Measurements from ENCODE around the gene SDC3. TPM values are rescaled to one million over a fixed set of nuclear protein-coding genes. Genes with fewer than 3 reads are reported as not detected.

SDC3 gene
- total RNA-seq, 4 donors from 2014 or later, result 47.1 to 78.9 (median 64.2) TPM

DNA sequence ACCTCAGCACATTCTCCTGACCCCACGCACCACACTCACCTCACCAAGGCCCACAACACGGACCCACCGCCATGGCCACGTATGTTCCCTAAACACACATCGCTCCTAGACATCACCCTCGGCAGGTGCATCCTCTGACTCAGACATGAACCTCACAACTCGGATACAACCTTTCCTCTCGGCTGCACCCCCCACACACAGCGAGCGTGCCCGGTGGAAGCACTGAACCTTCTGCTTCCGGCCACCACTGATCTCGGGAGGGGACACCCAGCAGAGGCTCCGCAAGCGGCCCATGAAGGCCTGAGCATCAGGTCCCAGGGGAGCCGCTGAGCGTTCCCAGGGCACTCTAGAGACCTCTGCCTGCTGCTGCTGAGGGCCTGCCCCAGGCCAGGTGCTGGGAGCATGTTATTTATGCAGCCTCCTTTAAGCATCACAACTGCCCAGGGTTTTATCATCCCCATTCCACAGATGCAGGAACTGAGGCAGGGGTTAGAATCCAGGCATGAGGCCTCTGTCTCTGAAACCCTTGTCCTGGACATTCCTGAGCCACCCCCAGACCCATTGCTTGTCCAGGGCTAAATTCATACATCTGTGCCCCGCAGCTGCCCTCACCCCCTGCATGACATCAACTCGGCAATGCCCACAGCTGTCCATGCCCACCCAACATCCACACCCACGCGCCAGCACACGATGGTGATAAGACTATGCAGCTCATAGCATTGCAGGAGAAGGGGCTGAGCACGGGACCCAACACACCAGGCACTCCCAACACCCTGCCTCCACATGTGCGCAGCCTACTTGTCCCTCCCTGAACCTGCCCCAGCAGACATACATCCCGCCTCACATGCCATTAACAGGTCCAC is 27.0 kb downstream of the SDC3 start:
- TF ChIP-seq, protein P1, sequence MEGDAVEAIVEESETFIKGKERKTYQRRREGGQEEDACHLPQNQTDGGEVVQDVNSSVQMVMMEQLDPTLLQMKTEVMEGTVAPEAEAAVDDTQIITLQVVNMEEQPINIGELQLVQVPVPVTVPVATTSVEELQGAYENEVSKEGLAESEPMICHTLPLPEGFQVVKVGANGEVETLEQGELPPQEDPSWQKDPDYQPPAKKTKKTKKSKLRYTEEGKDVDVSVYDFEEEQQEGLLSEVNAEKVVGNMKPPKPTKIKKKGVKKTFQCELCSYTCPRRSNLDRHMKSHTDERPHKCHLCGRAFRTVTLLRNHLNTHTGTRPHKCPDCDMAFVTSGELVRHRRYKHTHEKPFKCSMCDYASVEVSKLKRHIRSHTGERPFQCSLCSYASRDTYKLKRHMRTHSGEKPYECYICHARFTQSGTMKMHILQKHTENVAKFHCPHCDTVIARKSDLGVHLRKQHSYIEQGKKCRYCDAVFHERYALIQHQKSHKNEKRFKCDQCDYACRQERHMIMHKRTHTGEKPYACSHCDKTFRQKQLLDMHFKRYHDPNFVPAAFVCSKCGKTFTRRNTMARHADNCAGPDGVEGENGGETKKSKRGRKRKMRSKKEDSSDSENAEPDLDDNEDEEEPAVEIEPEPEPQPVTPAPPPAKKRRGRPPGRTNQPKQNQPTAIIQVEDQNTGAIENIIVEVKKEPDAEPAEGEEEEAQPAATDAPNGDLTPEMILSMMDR (IDR thresholded peaks at IDR 0.05), result no peak
- TF ChIP-seq EP300 (IDR thresholded peaks at IDR 0.05), result no peak
- Histone ChIP-seq H3K4me3 (no peak overlapping the region), H3K9me3 (no peaks in the 10 kb centered on the region), H3K36me3 (peaks cover 0 to 3% (median 0%) of the 10 kb centered on the region in 3 donors), H3K27ac (peak overlapping the region; percentile 9 to 91 (median 50)), H3K4me1 (peaks cover 0 to 92% (median 42%) of the 10 kb centered on the region in 4 donors), H3K27me3 (no peaks in the 10 kb centered on the region)
- DNase-seq (ENCODE audit: low spot score in 2 of 2), result no peak
- WGBS, 2 donors, result 71 to 72% methylated on average over 19 to 25 of the region's 25 CpGs

DNA sequence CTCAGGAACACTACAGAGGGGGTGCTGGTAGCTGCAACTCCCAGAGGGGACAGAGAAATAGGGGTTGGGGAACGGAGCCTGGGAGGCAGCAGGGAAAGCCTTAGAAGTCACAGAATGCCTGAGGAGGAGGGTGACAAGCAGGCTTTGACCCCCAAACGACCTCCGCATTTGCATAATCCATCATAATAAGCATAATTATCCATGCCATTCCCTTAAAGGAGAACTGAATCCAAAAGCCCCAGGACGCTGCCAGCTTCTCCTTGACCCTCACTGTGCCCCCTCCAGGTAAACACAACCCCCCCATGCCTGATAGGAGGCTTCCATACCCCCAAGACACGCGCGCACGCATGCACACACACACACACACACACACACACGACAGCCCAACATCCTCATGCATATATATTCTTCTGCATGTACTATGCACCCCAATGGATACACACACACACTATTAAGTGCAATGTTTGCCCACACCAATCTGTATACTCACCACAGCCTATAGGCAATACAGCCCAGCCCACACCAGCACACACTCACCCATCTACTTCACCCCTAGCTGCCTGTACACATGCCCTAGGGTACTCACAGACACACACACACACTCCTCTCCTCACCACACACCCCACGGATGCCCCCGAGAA is 27.8 kb downstream of the SDC3 start:
- peaks cover 0 to 8% (median 0%) of the 10 kb centered on the region in 3 donors for H3K36me3 ChIP-seq
- no peak for DNase-seq (ENCODE audit: low spot score in 2 of 2)
- H3K27me3 ChIP-seq, result no peaks in the 10 kb centered on the region
- TF ChIP-seq, protein P1 (IDR thresholded peaks at IDR 0.05), result no peak
- TF ChIP-seq EP300 (IDR thresholded peaks at IDR 0.05), result no peak
- TF ChIP-seq POLR2A (IDR thresholded peaks at IDR 0.05), result no peak
- H3K9me3 ChIP-seq, result no peaks in the 10 kb centered on the region
- peak overlapping the region in 2 of 4 donors; percentile 84 to 91 for H3K27ac ChIP-seq
- WGBS, 2 donors, result 63 to 68% methylated on average over 11 of the region's 11 CpGs
- H3K4me1 ChIP-seq, result peaks cover 0 to 84% (median 39%) of the 10 kb centered on the region in 4 donors
- H3K4me3 ChIP-seq, result no peak overlapping the region

DNA sequence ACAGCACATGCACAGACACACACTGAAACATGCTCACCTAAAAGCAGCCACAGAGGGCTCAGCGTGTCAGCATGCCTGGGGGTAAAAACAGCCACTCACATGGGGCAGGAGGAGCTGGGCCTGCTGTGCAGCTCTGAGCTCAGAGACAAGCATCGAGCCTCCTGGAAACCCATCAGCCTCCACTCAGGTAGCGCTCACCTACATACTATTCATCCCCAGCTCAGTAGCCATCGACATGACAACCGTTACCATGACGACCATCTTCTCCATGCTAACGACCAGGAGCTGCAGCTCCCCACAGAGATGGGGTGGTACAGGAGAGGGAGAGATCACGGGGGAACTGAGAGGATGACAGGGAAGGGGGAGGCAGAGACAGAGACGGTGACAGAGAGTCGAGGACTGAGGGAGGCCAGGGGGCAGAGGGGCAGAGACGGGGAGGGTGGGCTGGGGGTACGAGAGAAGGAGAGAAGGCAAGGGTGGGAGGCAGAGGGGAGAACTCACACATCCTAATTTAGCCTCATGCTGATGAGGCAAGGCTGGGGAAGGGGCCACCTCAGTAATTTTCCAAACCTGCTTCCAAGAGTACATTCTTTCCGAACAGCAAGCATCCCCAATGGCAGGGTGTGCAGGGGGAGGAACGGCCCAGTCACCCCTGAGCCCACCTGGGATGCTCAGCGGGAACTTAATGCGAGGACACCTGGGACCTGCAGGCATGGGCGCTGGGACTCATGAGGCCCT is 28.4 kb downstream of the SDC3 start:
- no peak for DNase-seq (ENCODE audit: low spot score in 2 of 2)
- peaks cover 0 to 15% (median 0%) of the 10 kb centered on the region in 3 donors for H3K36me3 ChIP-seq
- H3K27me3 ChIP-seq, result no peaks in the 10 kb centered on the region
- WGBS, 2 donors, result 54 to 68% methylated on average over 17 of the region's 17 CpGs
- no peak overlapping the region for H3K4me3 ChIP-seq
- TF ChIP-seq POLR2A (IDR thresholded peaks at IDR 0.05) (no peak), EP300 (IDR thresholded peaks at IDR 0.05) (no peak)
- TF ChIP-seq, protein P1 (IDR thresholded peaks at IDR 0.05), result no peak
- H3K9me3 ChIP-seq, result no peaks in the 10 kb centered on the region
- peaks cover 0 to 77% (median 37%) of the 10 kb centered on the region in 4 donors for H3K4me1 ChIP-seq
- peak overlapping the region; percentile 24 to 91 (median 66) for H3K27ac ChIP-seq

DNA sequence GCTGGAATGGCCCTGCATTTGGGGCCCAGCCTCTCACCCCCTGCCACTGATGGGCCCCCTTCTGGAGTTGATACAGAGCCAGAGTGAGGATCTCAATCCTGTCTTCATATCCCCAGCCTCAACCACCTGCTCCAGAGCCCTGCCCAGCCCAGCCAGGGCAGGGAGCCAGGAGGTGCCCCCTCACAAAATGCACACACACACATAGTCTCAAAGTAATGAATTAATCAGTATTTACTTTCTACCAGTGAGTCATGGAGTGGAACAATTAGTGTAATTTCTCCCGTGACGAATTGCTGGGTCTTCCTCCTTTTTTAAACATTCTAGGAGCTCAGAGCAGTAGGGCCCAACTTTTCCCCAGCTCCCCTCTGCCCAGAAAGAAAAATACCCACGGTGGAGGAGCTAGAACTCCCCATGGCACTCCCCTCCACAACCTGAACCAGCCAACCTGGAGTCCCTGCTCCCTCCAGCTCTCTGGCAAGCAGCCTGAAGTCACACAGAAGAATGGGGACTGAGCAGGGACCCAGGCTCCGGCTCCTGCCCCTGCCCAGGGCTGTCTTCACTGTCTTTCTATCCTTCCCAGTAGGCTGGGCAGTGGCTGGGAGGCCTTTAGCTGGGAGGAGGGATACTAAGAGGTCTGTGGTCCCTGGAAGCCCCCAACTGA is 29.3 kb downstream of the SDC3 start:
- TF ChIP-seq EP300 (IDR thresholded peaks at IDR 0.05), result no peak
- TF ChIP-seq, protein P1 (IDR thresholded peaks at IDR 0.05), result no peak
- TF ChIP-seq POLR2A (IDR thresholded peaks at IDR 0.05), result no peak
- H3K27ac ChIP-seq, result peak overlapping the region; percentile 24 to 91 (median 66)
- H3K4me3 ChIP-seq, result no peak overlapping the region
- H3K9me3 ChIP-seq, result no peaks in the 10 kb centered on the region
- 40 to 45% methylated on average over 4 of the region's 4 CpGs for WGBS, 2 donors
- H3K27me3 ChIP-seq, result no peaks in the 10 kb centered on the region
- peaks cover 0 to 72% (median 37%) of the 10 kb centered on the region in 4 donors for H3K4me1 ChIP-seq
- H3K36me3 ChIP-seq, result peaks cover 0 to 24% (median 0%) of the 10 kb centered on the region in 3 donors
- DNase-seq (ENCODE audit: low spot score in 2 of 2), result no peak
